ENCODE measurements around the gene NCF2. TPM values are rescaled to one million over a fixed set of nuclear protein-coding genes. Genes with fewer than 3 reads are reported as not detected.

The NCF2 gene
- total and polyA plus RNA-seq, 5 experiments from 2014 or later: 0.91 to 3.4 (median 1.1) TPM; not detected in 1

- H3K9me3 Mint-ChIP-seq: no peaks in the 10 kb centered on the region
- H3K27me3 Mint-ChIP-seq: peaks cover 0 to 12% (median 0%) of the 10 kb centered on the region in 5 donors
- no peak overlapping the region for H3K4me3 Mint-ChIP-seq
- POLR2A ChIA-PET: no interaction called here
- ATAC-seq (no peak), DNase-seq (no peak)
- peaks cover 0 to 14% (median 6%) of the 10 kb centered on the region in 4 donors for H3K4me1 Mint-ChIP-seq
- peaks cover 0 to 4% (median 0%) of the 10 kb centered on the region in 3 donors for H3K36me3 Mint-ChIP-seq
- H3K27ac Mint-ChIP-seq: no peak overlapping the region
Observed at GRCh38 chr1:183609759-183610452, 19.6 kb upstream of the NCF2 start.

DNA sequence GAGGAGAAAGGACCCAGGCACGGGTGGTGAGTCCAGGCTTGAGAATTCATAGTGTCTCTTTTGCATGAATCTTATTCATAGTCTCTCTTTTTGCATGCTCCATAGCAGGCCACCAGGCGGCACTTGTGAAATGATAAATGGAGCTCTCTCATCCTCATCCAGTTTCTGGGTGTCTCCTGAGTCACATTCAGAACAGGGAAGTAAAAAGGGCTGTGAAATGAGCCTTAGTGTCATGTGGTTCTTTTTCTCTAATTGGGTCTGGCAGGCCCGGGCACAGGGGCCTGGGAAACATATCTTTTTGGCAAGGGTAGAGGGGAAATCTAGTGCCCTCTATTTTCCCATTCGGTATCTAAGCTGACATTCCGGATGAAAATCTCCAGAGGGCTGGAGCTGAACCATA lies 19.1 kb upstream of the NCF2 start:
- no peak for DNase-seq
- Mint-ChIP-seq H3K4me3 (peak overlapping the region in 1 of 10 donors; percentile 36), H3K27ac (no peak overlapping the region), H3K36me3 (peaks cover 0 to 4% (median 0%) of the 10 kb centered on the region in 3 donors), H3K9me3 (no peaks in the 10 kb centered on the region), H3K27me3 (peaks cover 0 to 15% (median under 1%) of the 10 kb centered on the region in 5 donors), H3K4me1 (peaks cover 0 to 19% (median 4%) of the 10 kb centered on the region in 4 donors)
- no peak for ATAC-seq
- POLR2A ChIA-PET: no interaction called here

DNA sequence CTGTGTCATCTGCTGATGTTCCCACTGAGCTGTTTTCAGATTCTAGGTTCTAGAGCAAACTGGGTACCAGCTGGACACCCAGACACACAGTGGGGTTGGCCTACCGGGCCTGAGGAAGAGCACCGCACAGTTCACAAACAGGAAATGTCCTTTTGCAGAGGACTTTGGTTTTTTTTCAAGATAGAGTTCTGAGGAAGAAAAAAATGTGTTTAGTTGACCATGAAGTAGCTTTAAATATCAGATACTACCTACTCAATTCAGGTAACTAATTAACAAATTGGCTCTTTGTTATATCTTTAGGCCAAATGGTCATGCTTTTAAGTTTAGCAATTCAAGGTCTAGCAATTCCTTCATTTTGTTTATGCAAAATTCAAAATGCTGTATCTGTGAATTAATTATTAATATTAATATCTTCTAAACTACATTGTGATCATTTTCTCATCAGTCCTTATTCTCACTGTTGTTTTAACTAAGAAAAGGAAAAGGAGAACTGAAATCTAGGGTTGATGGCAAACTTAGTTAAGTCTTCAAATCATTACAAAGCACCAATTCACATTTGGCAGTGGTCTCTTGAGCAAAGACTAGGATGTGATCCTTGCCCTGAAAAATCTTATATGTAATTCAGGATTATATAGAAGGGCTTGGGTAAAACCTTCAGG lies 17.2 kb upstream of the NCF2 start:
- POLR2A ChIA-PET: no interaction called here
- Mint-ChIP-seq H3K36me3 (peaks cover 0 to 4% (median 0%) of the 10 kb centered on the region in 3 donors), H3K4me1 (peaks cover 0 to 24% (median 7%) of the 10 kb centered on the region in 4 donors), H3K27me3 (peaks cover 0 to 21% (median 7%) of the 10 kb centered on the region in 5 donors), H3K9me3 (no peaks in the 10 kb centered on the region), H3K27ac (peak overlapping the region in 3 of 10 donors; percentile 15 to 66 (median 51)), H3K4me3 (no peak overlapping the region)
- DNase-seq (no peak), ATAC-seq (no peak)

DNA sequence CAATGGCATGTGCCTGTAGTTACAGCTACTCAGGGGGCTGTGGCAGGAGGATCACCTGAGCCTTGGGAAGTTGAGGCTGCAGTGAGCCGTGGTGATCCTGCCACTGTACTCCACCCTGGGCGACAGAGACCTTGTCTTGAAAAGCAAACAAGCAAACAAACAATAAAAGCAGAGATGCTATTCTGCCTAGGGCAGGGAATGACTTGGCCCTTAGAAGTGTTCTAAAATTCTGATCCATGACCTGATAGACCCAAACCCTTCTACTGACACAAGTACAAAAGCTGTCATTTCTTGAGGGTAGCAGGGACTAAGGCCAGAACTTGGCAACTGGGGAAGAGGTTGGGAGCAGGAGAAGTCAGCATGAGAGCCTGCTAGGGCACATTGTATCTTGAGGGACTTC lies 15.6 kb upstream of the NCF2 start:
- DNase-seq: no peak
- Mint-ChIP-seq H3K27me3 (peaks cover 0 to 21% (median 7%) of the 10 kb centered on the region in 5 donors), H3K9me3 (no peaks in the 10 kb centered on the region), H3K36me3 (peaks cover 0 to 6% (median 0%) of the 10 kb centered on the region in 3 donors), H3K4me1 (peaks cover 0 to 24% (median 6%) of the 10 kb centered on the region in 4 donors), H3K27ac (no peak overlapping the region), H3K4me3 (no peak overlapping the region)
- no peak for ATAC-seq
- POLR2A ChIA-PET: no interaction called here

- POLR2A ChIA-PET: no interaction called here
- H3K27ac Mint-ChIP-seq: peak overlapping the region in 1 of 10 donors; percentile 23
- no peaks in the 10 kb centered on the region for H3K9me3 Mint-ChIP-seq
- H3K27me3 Mint-ChIP-seq: peaks cover 0 to 21% (median 7%) of the 10 kb centered on the region in 5 donors
- DNase-seq: no peak
- ATAC-seq: no peak
- peaks cover 0 to 24% (median 6%) of the 10 kb centered on the region in 4 donors for H3K4me1 Mint-ChIP-seq
- H3K4me3 Mint-ChIP-seq: peak overlapping the region in 1 of 10 donors; percentile 40
- peaks cover 0 to 8% (median 0%) of the 10 kb centered on the region in 3 donors for H3K36me3 Mint-ChIP-seq
Observed at GRCh38 chr1:183604815-183605214, 14.6 kb upstream of the NCF2 start.

- peaks cover 0 to 9% (median 0%) of the 10 kb centered on the region in 3 donors for H3K36me3 Mint-ChIP-seq
- H3K27me3 Mint-ChIP-seq: peaks cover 0 to 18% (median 7%) of the 10 kb centered on the region in 5 donors
- H3K4me3 Mint-ChIP-seq: peak overlapping the region in 1 of 10 donors; percentile 40
- no peaks in the 10 kb centered on the region for H3K9me3 Mint-ChIP-seq
- peaks cover 0 to 24% (median 6%) of the 10 kb centered on the region in 4 donors for H3K4me1 Mint-ChIP-seq
- ATAC-seq (no peak), DNase-seq (no peak)
- H3K27ac Mint-ChIP-seq: peak overlapping the region in 3 of 10 donors; percentile 19 to 85 (median 23)
- POLR2A ChIA-PET: no interaction called here
Observed at GRCh38 chr1:183604038-183604808, 14.0 kb upstream of the NCF2 start.

DNA sequence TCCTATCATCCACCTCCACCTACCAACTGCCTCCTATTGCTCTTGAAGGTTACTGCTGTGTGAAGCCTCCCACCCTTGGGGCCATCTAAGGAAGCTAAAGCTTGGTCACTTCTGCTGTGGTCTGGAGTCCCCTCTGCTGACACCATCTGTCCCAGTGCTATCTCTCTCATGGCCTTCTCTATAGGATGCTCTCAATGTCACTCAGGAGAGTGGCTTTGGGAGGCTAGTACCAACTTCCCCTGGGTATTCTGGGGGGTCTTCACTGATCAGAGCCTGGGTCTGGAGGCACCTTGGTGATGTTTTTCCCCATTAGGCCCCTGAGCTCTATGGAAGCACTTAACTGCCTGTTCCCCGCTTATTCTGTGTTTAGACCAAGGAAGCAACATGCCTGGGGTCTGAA lies 12.3 kb upstream of the NCF2 start:
- H3K27ac Mint-ChIP-seq: no peak overlapping the region
- DNase-seq (no peak), ATAC-seq (no peak)
- H3K9me3 Mint-ChIP-seq: peaks cover 0 to 2% (median 0%) of the 10 kb centered on the region in 9 donors
- POLR2A ChIA-PET: no interaction called here
- H3K4me1 Mint-ChIP-seq: peaks cover 0 to 21% (median 4%) of the 10 kb centered on the region in 4 donors
- peaks cover 0 to 7% (median 0%) of the 10 kb centered on the region in 3 donors for H3K36me3 Mint-ChIP-seq
- H3K27me3 Mint-ChIP-seq: peaks cover 0 to 18% (median 7%) of the 10 kb centered on the region in 5 donors
- no peak overlapping the region for H3K4me3 Mint-ChIP-seq

GRCh38 chr1:183600634-183601033 lies 10.4 kb upstream of the NCF2 start:
- POLR2A ChIA-PET: no interaction called here

DNA sequence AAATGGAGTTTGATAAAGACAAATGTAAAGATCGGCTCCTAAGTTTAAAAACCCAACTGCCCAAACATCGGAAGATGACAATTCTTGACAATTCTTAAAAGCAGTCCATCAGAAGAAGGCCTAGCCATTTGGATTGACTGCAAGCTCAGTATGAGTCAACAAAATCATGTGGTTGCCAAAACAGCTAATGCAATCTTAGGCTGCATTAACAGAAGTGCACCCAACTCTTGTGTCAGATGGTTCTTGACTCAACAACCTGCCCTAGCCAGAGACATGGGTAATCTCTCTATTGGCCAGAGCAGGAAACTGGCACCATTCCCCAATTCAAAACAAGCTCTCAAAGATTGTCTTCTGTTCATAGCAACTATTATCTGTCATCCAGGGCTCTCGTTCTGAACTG lies 9.9 kb upstream of the NCF2 start:
- DNase-seq (no peak), ATAC-seq (no peak)
- POLR2A ChIA-PET: no interaction called here
- H3K27ac Mint-ChIP-seq: no peak overlapping the region
- peaks cover 0 to 18% (median 3%) of the 10 kb centered on the region in 4 donors for H3K4me1 Mint-ChIP-seq
- H3K9me3 Mint-ChIP-seq: peaks cover 0 to 2% (median 0%) of the 10 kb centered on the region in 9 donors
- peaks cover 0 to 5% (median 0%) of the 10 kb centered on the region in 3 donors for H3K36me3 Mint-ChIP-seq
- peaks cover 0 to 18% (median 7%) of the 10 kb centered on the region in 5 donors for H3K27me3 Mint-ChIP-seq
- H3K4me3 Mint-ChIP-seq: no peak overlapping the region

More at GRCh38 chr1:183600634-183601033, 10.4 kb upstream of the NCF2 start:
- H3K4me1 Mint-ChIP-seq: peaks cover 0 to 18% (median 3%) of the 10 kb centered on the region in 4 donors
- peaks cover 0 to 5% (median 0%) of the 10 kb centered on the region in 3 donors for H3K36me3 Mint-ChIP-seq
- H3K27me3 Mint-ChIP-seq: peaks cover 0 to 18% (median 7%) of the 10 kb centered on the region in 5 donors
- H3K9me3 Mint-ChIP-seq: peaks cover 0 to 2% (median 0%) of the 10 kb centered on the region in 9 donors
- DNase-seq (no peak), ATAC-seq (no peak)
- no peak overlapping the region for H3K27ac Mint-ChIP-seq
- no peak overlapping the region for H3K4me3 Mint-ChIP-seq

DNA sequence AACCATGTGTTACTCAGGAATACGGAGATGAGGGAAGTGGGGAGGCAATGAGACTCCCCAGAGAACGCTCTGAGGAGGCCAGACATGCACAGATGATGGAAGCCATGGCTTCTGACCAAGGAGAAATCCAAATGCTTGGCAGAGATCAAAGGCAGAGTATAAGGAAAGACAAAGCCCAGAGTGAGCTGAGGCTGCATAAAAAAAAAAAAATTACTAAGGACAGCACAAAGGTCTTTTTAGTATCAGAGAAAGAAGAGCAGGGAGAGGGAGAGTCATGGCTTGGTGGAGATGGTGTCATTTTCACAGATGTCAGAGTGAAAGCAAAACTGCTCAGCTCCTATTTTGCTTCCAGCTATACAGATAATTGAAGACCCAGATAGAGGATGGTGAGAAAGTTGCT lies 8.1 kb upstream of the NCF2 start:
- DNase-seq (no peak), ATAC-seq (no peak)
- H3K36me3 Mint-ChIP-seq: peaks cover 0 to 5% (median 0%) of the 10 kb centered on the region in 3 donors
- POLR2A ChIA-PET: no interaction called here
- H3K27ac Mint-ChIP-seq: peak overlapping the region in 1 of 10 donors; percentile 12
- peaks cover 0 to 2% (median 0%) of the 10 kb centered on the region in 9 donors for H3K9me3 Mint-ChIP-seq
- H3K4me3 Mint-ChIP-seq: no peak overlapping the region
- H3K27me3 Mint-ChIP-seq: peaks cover 0 to 6% (median 2%) of the 10 kb centered on the region in 5 donors
- H3K4me1 Mint-ChIP-seq: peaks cover 0 to 13% (median 0%) of the 10 kb centered on the region in 4 donors

GRCh38 chr1:183597656-183598347 lies 7.5 kb upstream of the NCF2 start:
- Mint-ChIP-seq H3K9me3 (peaks cover 0 to 2% (median 0%) of the 10 kb centered on the region in 9 donors), H3K4me3 (no peak overlapping the region), H3K36me3 (peaks cover 0 to 5% (median 0%) of the 10 kb centered on the region in 3 donors), H3K4me1 (peaks cover 0 to 19% (median 0%) of the 10 kb centered on the region in 4 donors), H3K27ac (peak overlapping the region in 1 of 10 donors; percentile 30), H3K27me3 (peaks cover 0 to 10% (median 2%) of the 10 kb centered on the region in 5 donors)
- DNase-seq (no peak), ATAC-seq (no peak)
- POLR2A ChIA-PET: no interaction called here

- Mint-ChIP-seq H3K36me3 (peaks cover 0 to 5% (median 0%) of the 10 kb centered on the region in 3 donors), H3K27me3 (peaks cover 0 to 10% (median 0%) of the 10 kb centered on the region in 5 donors), H3K4me1 (peaks cover 0 to 29% (median 0%) of the 10 kb centered on the region in 4 donors), H3K27ac (no peak overlapping the region), H3K4me3 (no peak overlapping the region), H3K9me3 (peaks cover 0 to 2% (median 0%) of the 10 kb centered on the region in 9 donors)
- ATAC-seq: no peak
- POLR2A ChIA-PET: no interaction called here
- DNase-seq: no peak
Observed at GRCh38 chr1:183596500-183596899, 6.2 kb upstream of the NCF2 start.
